HUES6 (cell line): ENCODE measurements around the gene FAM3A.

Experiments used
- H3K27ac ChIP-seq: 2 replicates; pipeline ENCODE4 v1.7.0; 2013; ENCODE audit warnings: low read depth, mild to moderate bottlenecking, low read length, inconsistent platforms
- H3K27me3 ChIP-seq: 2 replicates; pipeline ENCODE4 v1.6.1; 2013; ENCODE audit warnings: low read length; ENCODE audit not compliant: control insufficient read depth, insufficient read depth
- H3K36me3 ChIP-seq: 2 replicates; pipeline ENCODE4 v1.6.1; 2013; ENCODE audit warnings: low read length; ENCODE audit not compliant: control insufficient read depth, insufficient read depth
- H3K4me1 ChIP-seq: 2 replicates; pipeline ENCODE4 v1.6.1; 2013; ENCODE audit warnings: low read length; ENCODE audit not compliant: control insufficient read depth, insufficient read depth
- H3K4me3 ChIP-seq: 2 replicates; pipeline ENCODE4 v1.5.1; 2013; ENCODE audit warnings: low read depth, low read length
- H3K9ac ChIP-seq: one replicate; pipeline ENCODE4 v1.6.1; 2013; ENCODE audit warnings: mild to moderate bottlenecking, low read length
- H3K9me3 ChIP-seq: 2 replicates; pipeline ENCODE4 v1.6.1; 2013; ENCODE audit warnings: low read depth, low read length; ENCODE audit not compliant: control insufficient read depth, insufficient read depth

FAM3A gene

DNA sequence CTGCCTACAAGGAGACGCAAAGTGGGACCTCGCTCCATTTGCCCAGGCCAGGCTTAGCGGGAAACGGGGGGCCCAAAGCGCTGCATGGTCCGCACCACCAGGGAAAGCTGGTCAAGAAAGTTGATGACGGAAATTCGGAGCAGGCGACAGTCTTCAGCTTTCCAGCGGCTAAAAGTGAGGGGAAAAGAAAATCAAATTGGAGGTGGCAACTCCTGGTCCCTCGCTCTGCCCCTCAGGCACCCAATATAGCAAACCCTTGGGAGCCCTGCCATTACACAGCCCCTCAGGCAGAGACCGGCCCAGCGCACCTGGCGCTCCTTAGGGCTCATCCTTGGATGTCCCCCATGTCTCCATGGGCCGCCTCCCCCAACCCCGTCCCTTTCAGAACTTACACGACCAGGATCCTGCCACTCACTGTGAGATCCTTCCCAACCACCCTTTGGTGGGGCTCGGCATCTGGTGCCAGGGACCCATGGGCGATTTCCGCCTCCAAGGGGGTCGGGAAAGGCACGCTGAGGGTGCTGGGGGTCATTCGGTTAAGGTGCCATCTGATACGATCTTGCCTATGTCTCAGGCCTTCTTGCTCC is 38.0 kb downstream of the FAM3A start:
- H3K27ac ChIP-seq: no peak overlapping the region
- no peaks in the 10 kb centered on the region for H3K27me3 ChIP-seq
- peak overlapping the region; percentile 21 for H3K9ac ChIP-seq
- H3K9me3 ChIP-seq: peaks cover 10% of the 10 kb centered on the region; the same call in 1 of the 2 replicates
- H3K36me3 ChIP-seq: no peaks in the 10 kb centered on the region; the same call in 1 of the 2 replicates
- H3K4me3 ChIP-seq: peak overlapping the region; percentile 62
- H3K4me1 ChIP-seq: peaks cover 13% of the 10 kb centered on the region; the same call in 1 of the 2 replicates

DNA sequence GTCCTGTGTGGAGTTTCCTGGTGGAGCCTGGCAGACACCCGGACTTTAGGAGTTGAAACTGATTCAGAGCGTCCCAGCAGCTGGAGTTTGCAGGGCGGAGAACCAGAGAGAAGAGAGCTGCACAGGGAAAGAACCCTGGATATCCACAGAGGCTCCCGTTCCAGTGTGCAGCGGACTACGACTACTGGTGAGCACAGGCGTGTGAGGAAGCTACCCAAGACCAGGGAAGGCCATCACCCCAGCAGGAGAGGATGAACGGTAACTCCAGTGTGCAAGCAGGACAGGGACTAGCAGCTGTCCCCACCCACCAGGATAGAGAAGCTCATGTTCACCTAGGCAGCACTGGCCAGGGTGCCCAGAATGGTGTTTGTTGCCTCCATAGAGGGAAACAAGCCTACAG is 39.2 kb downstream of the FAM3A start:
- peaks cover 3% of the 10 kb centered on the region; the same call in 1 of the 2 replicates for H3K36me3 ChIP-seq
- peaks cover 5% of the 10 kb centered on the region; the same call in 1 of the 2 replicates for H3K4me1 ChIP-seq
- no peak overlapping the region for H3K4me3 ChIP-seq
- H3K27me3 ChIP-seq: no peaks in the 10 kb centered on the region
- H3K27ac ChIP-seq: no peak overlapping the region
- peaks cover 9% of the 10 kb centered on the region; the same call in 1 of the 2 replicates for H3K9me3 ChIP-seq
- no peak overlapping the region for H3K9ac ChIP-seq

DNA sequence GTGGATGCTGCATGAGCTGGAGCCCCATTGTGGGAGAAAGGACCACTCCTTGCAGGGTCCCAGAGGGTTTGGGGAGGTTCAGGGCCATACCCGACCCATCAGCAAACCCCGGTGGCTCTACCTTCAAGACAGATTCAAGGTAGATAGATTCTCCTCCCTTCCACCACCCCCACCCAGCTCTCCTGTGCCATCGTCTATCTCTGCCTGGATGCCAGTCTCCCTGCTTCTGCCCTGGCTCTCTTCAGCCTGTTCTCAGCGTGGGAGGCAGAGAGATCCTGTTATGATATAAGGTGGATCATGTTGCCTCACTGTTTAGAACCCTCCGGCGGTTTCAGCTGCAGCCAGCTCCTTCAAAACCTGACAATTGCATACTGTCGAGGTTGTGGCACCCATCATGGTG is 42.3 kb downstream of the FAM3A start:
- Histone ChIP-seq H3K9ac (no peak overlapping the region), H3K27me3 (no peaks in the 10 kb centered on the region), H3K27ac (no peak overlapping the region), H3K4me1 (no peaks in the 10 kb centered on the region; the same call in 1 of the 2 replicates), H3K9me3 (peaks cover 35% of the 10 kb centered on the region; the same call in 1 of the 2 replicates), H3K36me3 (peaks cover 32% of the 10 kb centered on the region), H3K4me3 (no peak overlapping the region)

DNA sequence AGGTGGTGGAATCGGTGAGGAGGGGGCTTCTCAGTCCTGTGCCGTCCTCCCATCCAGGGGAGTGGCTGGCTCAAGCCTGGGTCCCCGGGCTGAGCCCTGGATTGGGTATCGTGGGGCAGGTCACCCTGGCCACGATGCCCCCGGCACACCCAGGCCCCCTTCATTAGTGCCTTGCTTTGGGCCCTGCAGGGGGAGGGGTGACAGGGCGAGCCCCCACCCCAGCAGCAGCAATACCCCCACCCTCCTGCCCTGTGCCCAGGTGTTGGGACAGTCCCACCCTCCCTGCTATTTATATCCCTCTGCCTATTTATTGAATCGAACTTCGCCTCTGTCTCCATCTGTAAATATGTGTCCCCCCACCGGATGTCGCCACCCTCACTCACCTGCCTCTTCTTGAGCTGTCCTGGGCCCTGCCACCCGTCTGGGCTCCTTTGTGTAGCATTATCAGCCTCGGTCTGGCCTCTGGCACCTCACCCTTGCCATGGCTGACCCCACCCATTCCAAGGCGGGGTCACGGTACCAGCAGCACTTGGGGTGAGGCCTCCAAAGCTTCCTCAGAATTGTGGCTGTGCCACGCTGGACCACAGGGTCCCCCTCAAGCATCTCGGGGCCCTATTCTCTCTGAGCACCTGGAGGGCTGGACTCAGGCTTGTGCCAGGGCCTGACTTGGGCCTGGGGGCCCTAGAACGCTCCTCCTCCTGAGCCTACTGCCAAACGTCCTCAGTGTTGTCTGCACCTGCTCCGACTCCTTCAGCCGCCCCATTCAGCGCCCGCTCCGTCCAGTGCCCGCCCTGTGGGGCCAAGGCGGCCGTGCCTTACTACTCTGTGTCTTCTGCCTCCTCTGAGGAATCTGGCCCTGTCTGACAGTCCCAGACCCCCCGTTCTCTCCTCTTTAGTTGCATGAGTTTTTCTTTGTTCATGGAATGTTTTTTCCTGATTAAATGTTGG is 43.1 kb downstream of the FAM3A start:
- Histone ChIP-seq H3K9me3 (peaks cover 35% of the 10 kb centered on the region; the same call in 1 of the 2 replicates), H3K36me3 (peaks cover 38% of the 10 kb centered on the region), H3K27ac (no peak overlapping the region), H3K27me3 (no peaks in the 10 kb centered on the region), H3K4me1 (no peaks in the 10 kb centered on the region; the same call in 1 of the 2 replicates), H3K9ac (no peak overlapping the region), H3K4me3 (no peak overlapping the region)

DNA sequence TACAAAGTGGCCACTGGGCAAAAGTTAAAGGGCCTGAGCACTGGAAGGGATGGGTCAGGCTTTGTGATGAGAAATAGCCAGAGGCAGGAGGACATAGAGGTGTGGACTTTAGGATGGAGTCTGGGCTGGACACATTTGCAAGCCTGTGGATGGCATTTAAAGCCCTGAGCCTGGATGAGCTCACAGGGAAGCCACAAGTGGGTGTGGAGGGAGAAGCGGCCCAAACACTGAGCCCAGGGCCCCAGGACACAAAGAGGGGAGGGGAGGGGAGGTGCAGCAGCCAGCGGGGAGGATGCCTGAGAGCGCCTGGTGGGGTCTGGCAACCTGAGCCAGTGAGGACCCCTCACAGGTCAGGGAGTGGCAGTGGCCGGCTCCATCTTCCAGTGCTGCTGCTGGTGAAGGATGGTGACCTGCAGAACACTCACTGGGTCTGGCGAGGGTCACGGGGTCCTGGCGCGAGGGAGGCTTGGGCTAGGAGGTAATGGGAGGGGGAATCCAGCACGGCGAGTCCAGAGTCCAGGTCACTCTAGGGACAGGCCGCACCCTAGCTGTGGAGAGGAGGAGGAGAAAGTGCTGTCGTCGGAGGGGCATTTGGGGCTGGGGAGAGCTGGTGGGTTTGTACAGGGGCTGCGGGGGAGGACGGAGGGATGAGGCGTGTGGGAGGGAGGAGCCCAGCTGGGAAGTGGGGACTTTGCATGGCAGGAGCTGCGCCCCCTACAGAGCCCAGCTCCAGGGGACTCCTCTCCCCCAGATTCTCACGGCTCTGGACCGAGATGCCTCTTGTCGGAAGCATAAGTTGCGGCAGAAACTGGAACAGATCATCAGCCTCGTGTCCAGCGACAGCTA is 44.0 kb downstream of the FAM3A start:
- H3K9ac ChIP-seq: no peak overlapping the region
- H3K27ac ChIP-seq: no peak overlapping the region
- no peak overlapping the region for H3K4me3 ChIP-seq
- no peaks in the 10 kb centered on the region for H3K4me1 ChIP-seq
- H3K27me3 ChIP-seq: no peaks in the 10 kb centered on the region
- H3K36me3 ChIP-seq: peaks cover 45% of the 10 kb centered on the region
- H3K9me3 ChIP-seq: peaks cover 36% of the 10 kb centered on the region; the same call in 1 of the 2 replicates

DNA sequence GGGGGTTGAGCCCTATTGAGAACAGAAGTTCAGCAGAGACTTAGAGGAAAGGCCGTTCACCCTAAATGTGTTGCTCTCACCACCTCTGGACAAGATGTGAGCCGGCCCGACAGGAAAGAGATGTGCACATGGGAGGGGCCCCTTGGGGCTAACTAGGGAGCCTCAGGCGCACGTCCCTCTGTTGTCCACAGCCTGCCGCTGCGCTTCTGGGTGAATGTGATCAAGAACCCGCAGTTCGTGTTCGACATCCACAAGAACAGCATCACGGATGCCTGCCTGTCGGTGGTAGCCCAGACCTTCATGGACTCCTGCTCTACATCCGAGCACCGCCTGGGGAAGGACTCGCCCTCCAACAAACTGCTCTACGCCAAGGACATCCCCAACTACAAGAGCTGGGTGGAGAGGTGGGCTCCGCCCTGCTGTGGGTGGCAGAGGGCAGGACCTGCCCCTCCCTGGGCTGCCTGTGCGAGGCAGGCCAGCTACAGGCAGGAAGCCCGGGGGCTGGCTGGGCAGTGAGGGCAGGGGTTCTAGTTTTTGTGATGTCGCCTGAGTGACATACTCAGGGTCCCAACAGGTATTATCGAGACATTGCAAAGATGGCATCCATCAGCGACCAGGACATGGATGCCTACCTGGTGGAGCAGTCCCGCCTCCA is 45.0 kb downstream of the FAM3A start:
- peaks cover 55% of the 10 kb centered on the region for H3K36me3 ChIP-seq
- no peak overlapping the region for H3K4me3 ChIP-seq
- H3K27me3 ChIP-seq: no peaks in the 10 kb centered on the region
- peaks cover 40% of the 10 kb centered on the region; the same call in 1 of the 2 replicates for H3K9me3 ChIP-seq
- no peak overlapping the region for H3K9ac ChIP-seq
- no peak overlapping the region for H3K27ac ChIP-seq
- H3K4me1 ChIP-seq: no peaks in the 10 kb centered on the region

DNA sequence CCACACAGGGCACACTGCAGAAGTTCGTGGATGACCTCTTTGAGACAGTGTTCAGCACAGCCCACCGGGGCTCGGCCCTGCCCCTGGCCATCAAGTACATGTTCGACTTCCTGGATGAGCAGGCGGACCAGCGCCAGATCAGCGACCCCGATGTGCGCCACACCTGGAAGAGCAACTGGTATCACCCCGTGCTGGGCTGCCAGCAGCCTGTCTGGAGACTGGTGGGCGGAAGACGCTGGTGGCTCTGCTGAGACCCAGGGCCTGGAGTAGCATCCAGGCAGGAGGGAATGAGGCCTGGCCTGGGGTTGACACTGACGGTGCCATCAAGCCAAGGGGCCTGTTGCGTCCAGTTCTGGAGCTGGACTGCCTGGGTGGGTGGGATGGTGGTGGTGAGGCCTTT is 45.6 kb downstream of the FAM3A start:
- Histone ChIP-seq H3K36me3 (peaks cover 61% of the 10 kb centered on the region), H3K4me3 (no peak overlapping the region), H3K9ac (no peak overlapping the region), H3K27me3 (no peaks in the 10 kb centered on the region), H3K9me3 (peaks cover 40% of the 10 kb centered on the region; the same call in 1 of the 2 replicates), H3K4me1 (no peaks in the 10 kb centered on the region), H3K27ac (no peak overlapping the region)

DNA sequence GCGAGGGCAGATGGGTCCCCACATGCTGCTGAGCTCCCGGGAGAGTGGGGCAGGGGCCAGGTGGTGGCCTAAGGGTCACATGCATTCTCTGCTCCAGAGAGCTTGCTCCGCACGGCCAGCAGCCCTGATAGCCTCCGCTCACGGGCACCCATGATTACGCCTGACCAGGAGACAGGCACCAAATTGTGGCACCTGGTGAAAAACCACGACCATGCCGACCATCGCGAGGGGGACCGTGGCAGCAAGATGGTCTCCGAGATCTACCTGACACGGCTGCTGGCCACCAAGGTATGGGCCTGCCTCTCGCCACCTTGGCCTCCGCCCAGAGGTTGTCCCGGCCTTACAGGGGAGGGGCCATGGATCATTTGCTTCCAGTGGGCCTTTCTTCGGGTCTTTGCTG is 46.2 kb downstream of the FAM3A start:
- Histone ChIP-seq H3K36me3 (peaks cover 66% of the 10 kb centered on the region), H3K27ac (no peak overlapping the region), H3K9ac (no peak overlapping the region), H3K4me3 (no peak overlapping the region), H3K27me3 (no peaks in the 10 kb centered on the region), H3K9me3 (peaks cover 40% of the 10 kb centered on the region; the same call in 1 of the 2 replicates), H3K4me1 (no peaks in the 10 kb centered on the region)

DNA sequence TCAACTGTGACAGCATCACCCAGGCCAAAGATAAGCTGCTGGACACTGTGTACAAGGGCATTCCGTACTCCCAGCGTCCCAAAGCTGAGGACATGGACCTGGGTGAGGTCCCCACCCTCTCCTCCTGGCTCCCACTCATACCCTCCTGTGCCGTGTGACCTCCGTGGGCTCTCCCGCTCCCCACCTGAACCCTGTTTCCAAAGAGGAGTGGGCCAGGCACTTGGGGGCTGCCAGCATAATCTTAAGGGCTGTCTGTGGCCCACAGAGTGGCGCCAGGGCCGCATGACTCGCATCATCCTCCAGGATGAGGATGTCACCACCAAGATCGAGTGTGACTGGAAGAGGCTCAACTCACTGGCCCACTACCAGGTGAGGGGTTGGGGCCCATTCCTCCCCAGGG is 46.9 kb downstream of the FAM3A start:
- no peak overlapping the region for H3K27ac ChIP-seq
- no peaks in the 10 kb centered on the region for H3K4me1 ChIP-seq
- no peak overlapping the region for H3K4me3 ChIP-seq
- peaks cover 72% of the 10 kb centered on the region for H3K36me3 ChIP-seq
- H3K9ac ChIP-seq: no peak overlapping the region
- no peaks in the 10 kb centered on the region for H3K27me3 ChIP-seq
- peaks cover 41% of the 10 kb centered on the region; the same call in 1 of the 2 replicates for H3K9me3 ChIP-seq

DNA sequence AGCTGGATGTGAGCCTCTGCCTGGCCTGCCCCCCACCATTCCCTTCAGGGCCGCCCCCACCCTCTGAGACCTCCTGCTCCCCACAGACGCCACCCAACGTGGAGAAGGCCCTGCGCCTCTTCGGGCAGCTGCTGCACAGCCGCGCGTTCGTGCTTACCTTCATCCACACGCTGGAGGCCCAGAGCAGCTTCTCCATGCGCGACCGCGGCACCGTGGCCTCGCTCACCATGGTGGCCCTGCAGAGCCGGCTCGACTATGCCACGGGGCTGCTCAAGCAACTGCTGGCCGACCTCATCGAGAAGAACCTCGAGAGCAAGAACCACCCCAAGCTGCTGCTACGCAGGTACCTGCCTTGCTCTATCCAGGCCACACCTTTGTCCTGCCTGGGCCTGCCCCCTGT is 47.8 kb downstream of the FAM3A start:
- Histone ChIP-seq H3K27me3 (no peaks in the 10 kb centered on the region), H3K9me3 (peaks cover 38% of the 10 kb centered on the region; the same call in 1 of the 2 replicates), H3K9ac (no peak overlapping the region), H3K4me3 (no peak overlapping the region), H3K27ac (no peak overlapping the region), H3K4me1 (no peaks in the 10 kb centered on the region), H3K36me3 (peaks cover 77% of the 10 kb centered on the region)
